Nephron progenitor cell (in vitro differentiated cells): ENCODE results near the gene TTC39C.
A peak's percentile ranks its signal among the peaks of the same experiment; 100 is the strongest.

Experiments
- DNase-seq: peaks from one replicate; pipeline ENCODE4 v3.0.0; 2021
- H3K27ac Mint-ChIP-seq: 2 replicates; pipeline ENCODE4 v1.8.0; 2021; ENCODE audit warnings: mild to moderate bottlenecking, moderate library complexity, mixed read lengths
- H3K27me3 Mint-ChIP-seq: 2 replicates; pipeline ENCODE4 v1.8.0; 2021; ENCODE audit warnings: mild to moderate bottlenecking, low read depth, mixed read lengths; ENCODE audit not compliant: poor library complexity
- H3K36me3 Mint-ChIP-seq: 2 replicates; pipeline ENCODE4 v1.8.0; 2021; ENCODE audit warnings: low read depth, mixed read lengths
- H3K4me1 Mint-ChIP-seq: 2 replicates; pipeline ENCODE4 v1.8.0; 2021; ENCODE audit warnings: mixed read lengths
- H3K4me3 Mint-ChIP-seq: 2 replicates; pipeline ENCODE4 v1.8.0; 2021; ENCODE audit warnings: mild to moderate bottlenecking, moderate library complexity, mixed read lengths
- H3K9me3 Mint-ChIP-seq: 2 replicates; pipeline ENCODE4 v1.8.0; 2021; ENCODE audit warnings: mild to moderate bottlenecking, moderate library complexity, mixed read lengths
- TF ChIP-seq, protein P1 (sequence below): fragments of 200-600 bp; sonication (generic); IDR thresholded peaks from 2 replicates; pipeline ENCODE4 v1.5.0; 2021; ENCODE audit warnings: antibody characterized with exemption

Gene TTC39C

DNA sequence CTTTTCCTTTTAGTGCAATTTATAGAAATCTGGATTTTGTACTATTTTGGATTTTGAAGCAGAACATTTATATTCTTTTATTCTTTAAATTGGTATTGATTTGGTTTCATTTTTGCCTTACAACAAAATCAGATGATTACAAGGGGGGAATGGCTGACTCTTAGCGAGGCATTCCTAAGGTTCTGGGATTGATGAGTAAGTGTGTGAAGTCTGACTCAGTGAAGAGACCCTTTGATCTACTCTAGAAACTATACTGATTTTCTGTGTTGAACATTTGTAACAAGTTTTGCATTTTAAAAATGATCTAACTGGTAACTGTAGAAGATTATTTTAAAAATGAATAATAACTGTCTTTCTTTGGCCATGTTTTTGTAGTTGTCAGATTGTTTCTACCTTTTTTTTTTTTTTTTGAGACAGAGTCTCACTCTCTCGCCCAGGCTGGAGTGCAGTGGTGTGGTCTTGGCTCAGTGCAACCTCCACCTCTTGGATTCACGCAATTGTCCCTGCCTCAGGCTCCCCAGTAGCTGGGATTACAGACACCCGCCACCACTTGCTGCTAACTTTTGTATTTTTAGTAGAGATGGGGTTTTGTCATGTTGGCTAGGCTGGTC lies 48.7 kb downstream of the TTC39C start:
- TF ChIP-seq, protein P1, sequence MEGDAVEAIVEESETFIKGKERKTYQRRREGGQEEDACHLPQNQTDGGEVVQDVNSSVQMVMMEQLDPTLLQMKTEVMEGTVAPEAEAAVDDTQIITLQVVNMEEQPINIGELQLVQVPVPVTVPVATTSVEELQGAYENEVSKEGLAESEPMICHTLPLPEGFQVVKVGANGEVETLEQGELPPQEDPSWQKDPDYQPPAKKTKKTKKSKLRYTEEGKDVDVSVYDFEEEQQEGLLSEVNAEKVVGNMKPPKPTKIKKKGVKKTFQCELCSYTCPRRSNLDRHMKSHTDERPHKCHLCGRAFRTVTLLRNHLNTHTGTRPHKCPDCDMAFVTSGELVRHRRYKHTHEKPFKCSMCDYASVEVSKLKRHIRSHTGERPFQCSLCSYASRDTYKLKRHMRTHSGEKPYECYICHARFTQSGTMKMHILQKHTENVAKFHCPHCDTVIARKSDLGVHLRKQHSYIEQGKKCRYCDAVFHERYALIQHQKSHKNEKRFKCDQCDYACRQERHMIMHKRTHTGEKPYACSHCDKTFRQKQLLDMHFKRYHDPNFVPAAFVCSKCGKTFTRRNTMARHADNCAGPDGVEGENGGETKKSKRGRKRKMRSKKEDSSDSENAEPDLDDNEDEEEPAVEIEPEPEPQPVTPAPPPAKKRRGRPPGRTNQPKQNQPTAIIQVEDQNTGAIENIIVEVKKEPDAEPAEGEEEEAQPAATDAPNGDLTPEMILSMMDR = no peak
- Mint-ChIP-seq H3K9me3 (peaks cover 5% of the 10 kb centered on the region), H3K4me3 (no peak overlapping the region), H3K4me1 (peaks cover 10% of the 10 kb centered on the region), H3K27ac (no peak overlapping the region), H3K27me3 (no peaks in the 10 kb centered on the region), H3K36me3 (peaks cover 32% of the 10 kb centered on the region)
- no peak for DNase-seq

DNA sequence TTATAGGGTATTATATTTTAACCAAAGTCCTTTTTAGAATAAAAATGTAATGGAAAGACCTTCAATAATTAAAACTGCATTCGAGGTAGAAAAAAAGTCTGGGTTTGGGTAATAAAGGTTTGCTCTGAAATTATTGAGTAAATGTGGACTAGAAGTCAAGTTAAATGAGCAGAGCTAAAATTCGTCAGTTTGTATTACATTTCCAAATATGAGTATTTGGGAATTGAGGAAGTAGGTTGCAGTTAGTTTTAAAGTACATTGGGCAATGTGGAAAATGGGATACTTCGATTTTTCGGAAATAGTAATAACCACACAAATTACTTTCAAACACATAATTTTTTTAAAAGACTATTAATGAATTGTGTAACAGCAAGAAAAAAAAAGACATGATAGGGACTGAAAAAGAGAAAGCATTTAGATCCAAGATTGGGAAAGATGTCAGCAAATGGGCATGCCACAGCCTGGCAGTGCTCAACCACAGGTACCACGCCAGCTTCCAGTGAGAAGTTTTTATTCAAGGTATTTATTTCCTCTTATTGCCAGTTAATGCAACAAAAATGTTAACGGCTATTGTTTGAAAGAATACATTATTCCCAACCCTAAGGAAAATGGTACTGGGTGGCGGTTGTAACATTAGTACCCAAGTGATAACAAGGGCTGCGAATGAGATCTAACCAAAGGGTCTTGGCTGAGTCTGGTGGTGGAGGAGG lies 50.0 kb downstream of the TTC39C start:
- TF ChIP-seq, protein P1 = no peak
- Mint-ChIP-seq H3K36me3 (peaks cover 31% of the 10 kb centered on the region), H3K4me1 (peaks cover 19% of the 10 kb centered on the region), H3K27me3 (no peaks in the 10 kb centered on the region), H3K9me3 (peaks cover 2% of the 10 kb centered on the region), H3K27ac (peak overlapping the region; percentile 86), H3K4me3 (no peak overlapping the region)
- DNase-seq = no peak

DNA sequence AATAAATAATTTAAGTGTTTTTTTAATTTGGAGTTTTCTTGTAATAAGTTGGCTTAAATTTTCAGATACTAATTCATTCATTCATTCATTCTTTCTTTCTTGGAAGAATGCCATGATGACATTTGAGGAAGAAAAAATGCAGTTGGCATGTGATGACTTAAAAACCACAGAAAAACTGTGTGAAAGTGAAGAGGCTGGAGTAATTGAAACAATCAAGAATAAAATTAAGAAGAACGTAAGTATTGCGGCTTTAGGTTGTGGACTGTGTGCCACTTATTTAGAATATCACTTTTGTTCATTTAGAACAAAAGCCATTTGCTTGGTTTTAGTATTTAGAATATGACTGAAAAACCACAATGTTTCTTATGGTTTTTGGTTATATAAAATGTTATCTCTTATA lies 51.4 kb downstream of the TTC39C start:
- Mint-ChIP-seq H3K36me3 (peaks cover 28% of the 10 kb centered on the region), H3K9me3 (no peaks in the 10 kb centered on the region), H3K4me1 (peaks cover 24% of the 10 kb centered on the region), H3K27me3 (no peaks in the 10 kb centered on the region), H3K4me3 (no peak overlapping the region), H3K27ac (no peak overlapping the region)
- TF ChIP-seq, protein P1 = no peak
- DNase-seq = no peak

DNA sequence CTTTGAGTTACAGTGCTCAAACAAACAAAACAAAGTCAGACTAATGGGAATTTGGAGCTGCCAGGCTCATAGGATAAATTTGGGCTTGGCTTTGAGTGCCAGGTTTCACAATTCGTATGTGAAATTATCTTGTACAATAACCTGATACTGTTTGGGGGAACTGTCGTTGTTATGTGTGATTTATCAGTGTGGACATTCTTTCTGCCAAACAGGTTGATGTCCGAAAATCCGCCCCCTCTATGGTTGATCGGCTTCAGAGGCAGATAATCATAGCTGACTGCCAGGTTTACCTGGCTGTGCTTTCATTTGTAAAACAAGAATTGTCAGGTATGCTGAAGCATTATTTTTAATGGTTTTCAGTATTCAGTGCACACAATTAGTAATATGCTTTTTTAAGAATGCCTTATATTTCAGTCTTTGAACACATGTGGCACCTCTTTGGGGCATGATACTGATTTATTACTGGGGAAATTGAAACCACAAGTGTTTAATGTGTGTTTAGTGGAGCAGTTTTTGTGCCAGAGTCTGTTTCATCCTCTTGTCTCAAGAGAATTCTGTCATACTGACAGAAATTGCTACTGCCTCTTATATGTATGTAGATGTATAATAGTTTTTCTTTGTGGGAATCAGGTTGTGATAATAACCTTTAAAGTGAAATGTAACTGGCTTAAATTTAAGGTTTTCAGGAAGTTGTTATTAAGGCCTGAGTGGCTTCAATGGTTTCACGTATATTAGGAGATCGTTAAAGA lies 54.6 kb downstream of the TTC39C start:
- H3K4me1 Mint-ChIP-seq = peaks cover 13% of the 10 kb centered on the region
- H3K9me3 Mint-ChIP-seq = peaks cover 4% of the 10 kb centered on the region
- H3K27me3 Mint-ChIP-seq = no peaks in the 10 kb centered on the region
- DNase-seq = no peak
- H3K27ac Mint-ChIP-seq = no peak overlapping the region
- no peak overlapping the region for H3K4me3 Mint-ChIP-seq
- peaks cover 45% of the 10 kb centered on the region for H3K36me3 Mint-ChIP-seq
- TF ChIP-seq, protein P1 = no peak

DNA sequence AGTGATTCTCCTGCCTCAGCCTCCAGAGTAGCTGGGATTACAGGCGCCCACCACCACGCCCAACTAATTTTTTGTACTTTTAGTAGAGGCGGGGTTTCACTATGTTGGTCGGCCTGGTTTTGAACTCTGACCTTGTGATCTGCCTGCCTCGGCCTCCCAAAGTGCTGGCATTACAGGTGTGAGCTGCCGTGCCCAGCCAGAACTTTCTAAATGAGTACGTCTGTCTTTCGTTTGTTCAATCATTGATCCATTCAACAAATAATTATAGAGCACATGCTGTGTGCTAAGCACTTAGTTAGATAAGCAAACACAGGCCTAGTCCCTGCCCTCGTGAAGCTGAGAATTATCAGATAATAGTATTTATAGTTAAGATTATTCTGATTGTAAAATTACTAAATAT lies 56.5 kb downstream of the TTC39C start:
- TF ChIP-seq, protein P1 = no peak
- peaks cover 50% of the 10 kb centered on the region for H3K36me3 Mint-ChIP-seq
- no peak overlapping the region for H3K4me3 Mint-ChIP-seq
- no peak for DNase-seq
- H3K4me1 Mint-ChIP-seq = peaks cover 18% of the 10 kb centered on the region
- no peaks in the 10 kb centered on the region for H3K27me3 Mint-ChIP-seq
- peaks cover 8% of the 10 kb centered on the region for H3K9me3 Mint-ChIP-seq
- H3K27ac Mint-ChIP-seq = no peak overlapping the region
